ENCODE results near the gene ETAA1.

Gene ETAA1

DNA sequence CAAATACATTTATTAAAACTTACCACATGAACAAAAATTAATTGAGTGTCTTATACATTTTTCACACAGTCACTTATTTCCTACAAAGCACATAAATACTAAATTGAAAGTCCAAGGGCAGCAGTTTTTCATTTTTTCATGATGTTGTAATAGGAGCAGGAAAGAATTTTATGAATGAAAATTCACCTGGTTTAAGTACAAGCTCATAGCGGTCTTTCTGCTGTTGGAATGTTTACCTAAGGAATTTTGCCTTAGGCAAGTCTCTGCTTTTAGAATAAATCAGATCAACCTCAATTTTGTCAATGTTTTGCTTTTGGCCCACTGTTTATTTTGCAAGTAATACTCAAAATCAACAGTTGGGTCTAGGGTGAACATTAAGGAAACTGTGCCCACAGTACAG is 40.0 kb downstream of the ETAA1 start:
- DNase-seq (ENCODE audit: low spot score): no peak

DNA sequence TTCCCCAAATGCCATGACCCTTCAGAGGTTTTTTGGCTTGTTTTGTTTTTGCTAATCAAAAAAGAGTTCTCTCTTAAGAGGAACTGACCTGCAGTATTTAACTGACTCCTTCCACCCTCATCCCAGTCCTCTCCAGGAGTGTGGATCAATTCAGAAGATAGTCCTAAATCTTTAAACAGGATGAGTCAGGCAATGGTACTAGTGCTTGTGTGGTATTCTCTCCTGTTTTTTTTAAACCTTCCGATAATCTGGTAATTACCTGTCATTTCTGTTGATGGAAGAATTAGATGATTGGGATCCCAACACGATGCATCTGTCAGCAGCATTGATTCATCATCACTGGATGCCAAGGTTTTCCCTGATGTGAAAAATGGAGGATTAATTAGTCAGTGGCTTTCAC is 41.2 kb downstream of the ETAA1 start:
- DNase-seq (ENCODE audit: low spot score): no peak

DNA sequence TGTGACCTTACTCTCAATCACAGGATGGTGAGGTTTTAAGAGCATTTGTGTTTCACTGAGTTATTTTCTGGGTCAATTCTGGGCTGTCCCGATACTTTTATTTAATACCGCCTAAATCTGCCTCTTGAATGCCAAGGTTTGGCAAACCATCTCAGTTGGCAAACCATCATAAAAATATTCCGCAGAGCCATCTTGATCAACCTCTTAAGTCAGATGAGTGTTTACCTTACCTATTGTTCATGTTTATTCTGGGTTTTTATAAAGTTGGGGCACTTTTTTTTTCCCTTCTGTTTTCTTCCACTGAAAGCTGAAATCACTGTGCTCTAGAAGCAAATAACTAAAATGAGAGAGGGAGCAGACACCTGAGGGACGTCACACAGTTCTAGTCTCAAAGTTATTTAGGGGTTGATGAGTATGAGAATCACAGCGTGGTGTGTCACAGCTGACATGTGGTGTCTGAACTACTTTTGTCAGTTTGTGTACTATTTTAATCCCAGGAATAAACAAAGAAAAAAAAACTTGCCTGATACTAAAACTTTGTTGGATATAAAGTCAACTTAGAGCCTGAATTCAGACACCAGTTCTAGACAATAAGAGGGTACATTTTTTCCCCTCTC is 48.6 kb downstream of the ETAA1 start:
- no peak for DNase-seq (ENCODE audit: low spot score)

DNA sequence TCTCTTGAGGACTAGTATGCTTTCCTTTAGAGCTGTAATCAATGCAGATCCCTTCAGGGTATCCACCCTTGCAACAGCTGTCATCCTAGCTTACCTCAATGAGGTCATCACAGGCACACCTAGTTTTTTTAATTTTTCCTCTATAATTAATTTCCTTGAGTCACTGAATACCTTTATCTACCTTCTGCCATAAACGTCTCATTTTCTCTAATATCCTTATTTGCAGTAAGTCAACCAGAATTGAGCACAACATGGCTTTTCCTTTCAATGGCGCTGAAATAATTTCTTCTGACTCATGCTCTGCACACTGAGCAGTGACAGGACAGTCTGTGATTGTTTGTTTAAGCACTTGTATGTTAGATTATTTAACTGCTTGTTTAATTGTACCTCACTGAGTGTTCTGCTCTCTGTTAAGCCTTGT is 49.4 kb downstream of the ETAA1 start:
- DNase-seq (ENCODE audit: low spot score): no peak

DNA sequence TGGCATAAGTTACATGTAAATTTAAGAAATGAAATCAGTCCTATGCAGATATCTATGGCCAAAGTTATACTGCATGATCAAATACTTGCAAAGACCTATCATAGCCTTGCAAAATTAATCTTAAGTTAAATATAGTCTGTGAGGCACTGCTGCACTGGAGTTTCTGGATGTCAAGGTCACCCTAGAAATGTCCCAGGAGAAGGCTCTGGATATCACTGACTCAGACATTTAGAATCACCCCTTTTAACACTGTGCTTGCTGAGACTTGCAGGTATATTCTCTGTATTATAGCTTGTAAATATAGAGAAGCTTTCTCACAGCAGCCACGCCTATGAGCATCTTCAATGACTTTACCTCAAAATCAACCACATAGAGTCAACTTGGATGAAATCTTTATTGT is 51.5 kb downstream of the ETAA1 start:
- DNase-seq (ENCODE audit: low spot score): no peak

DNA sequence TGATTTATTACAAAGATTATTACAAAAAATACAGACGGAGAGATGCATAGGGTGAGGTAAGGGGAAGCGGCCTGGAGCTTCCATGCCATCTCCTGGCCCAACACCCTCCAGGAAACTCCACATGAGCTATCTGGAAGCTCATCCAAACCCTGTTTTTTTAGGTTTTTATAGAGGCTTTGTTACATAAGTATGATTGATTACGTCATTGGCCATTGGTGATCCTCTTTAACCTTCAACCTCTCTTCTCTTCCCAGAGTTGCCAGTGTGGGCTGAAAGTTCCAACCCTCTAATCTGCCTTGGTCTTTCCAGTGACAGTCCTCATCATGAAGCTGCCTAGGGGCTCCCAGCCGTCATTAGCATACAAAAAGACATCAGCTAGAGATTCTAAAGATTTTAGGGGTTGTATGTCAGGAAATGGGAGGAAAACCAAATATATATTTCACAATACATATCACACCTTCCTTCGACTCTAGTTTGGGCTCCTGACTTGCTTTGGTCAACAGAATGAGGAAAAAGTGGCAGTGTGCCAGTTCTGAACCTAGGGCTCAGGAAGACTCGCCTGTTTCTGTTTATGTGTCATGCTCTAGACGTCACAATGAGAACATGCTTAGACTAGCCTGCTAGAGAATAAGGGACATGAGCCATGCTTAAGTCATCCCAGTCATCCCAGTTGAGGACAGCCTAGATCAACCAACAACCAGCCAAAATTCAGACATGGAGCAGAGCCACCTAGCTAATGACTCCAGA is 54.1 kb downstream of the ETAA1 start:
- DNase-seq (ENCODE audit: low spot score): no peak

DNA sequence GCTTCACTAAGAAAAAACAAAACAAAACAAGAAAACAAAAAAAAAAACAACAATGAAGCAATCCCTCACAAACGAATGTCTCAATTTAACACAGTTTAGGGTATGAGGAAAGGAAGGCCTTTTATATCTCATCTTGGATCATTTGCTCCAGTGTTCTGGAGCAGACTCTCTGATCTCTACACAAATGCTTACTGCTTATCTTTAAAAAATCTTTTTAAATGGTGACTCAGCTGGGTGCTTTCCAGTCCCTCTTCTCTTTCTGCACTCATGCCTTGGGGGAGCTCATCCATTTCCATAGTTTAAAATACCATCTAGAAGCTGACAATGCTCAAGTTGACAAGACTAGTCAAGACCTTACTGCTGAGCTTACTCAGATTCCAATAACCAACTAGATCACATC is 56.2 kb downstream of the ETAA1 start:
- no peak for DNase-seq (ENCODE audit: low spot score)

DNA sequence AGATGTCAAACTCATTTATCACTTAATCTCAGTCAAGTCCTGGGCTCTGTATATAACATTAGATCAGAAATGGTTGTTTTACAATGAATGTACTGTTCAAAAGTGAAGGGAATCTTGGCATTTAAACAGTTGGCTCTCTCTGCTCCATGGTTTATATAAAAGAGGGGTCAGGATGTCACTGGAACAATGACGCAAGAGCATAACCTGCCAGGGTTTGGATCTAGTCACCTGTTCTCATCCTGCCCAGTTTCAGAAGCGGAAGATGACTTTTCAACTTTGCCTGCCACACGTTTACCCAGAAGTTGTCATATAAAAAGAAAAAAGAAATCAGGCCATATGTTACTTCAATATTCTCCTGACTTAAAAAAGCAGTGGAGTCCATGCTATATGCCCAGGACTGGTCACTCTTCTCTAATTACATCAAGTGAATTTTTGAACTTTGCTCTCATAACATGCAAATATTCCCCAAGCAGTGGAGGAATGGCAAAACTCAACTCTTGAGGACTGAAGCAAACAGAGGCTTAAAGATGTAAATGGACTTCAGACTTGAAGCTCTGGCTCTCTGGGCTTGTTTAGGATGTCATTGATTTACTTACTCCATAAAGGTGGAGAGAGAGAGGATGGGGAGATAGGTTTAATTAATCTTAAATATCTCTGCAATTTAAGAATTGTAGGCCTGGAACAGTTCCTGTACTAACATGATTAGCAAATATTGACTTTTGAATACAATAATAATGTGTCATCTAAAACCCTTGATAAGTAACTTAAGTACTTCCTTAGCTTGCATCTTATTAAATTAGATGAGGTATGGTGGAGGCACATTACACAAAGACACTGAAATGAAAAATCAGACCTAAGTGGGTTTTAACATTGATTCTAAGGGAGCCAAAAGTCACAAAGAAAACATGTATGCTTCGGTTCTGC is 58.3 kb downstream of the ETAA1 start:
- DNase-seq (ENCODE audit: low spot score): no peak

DNA sequence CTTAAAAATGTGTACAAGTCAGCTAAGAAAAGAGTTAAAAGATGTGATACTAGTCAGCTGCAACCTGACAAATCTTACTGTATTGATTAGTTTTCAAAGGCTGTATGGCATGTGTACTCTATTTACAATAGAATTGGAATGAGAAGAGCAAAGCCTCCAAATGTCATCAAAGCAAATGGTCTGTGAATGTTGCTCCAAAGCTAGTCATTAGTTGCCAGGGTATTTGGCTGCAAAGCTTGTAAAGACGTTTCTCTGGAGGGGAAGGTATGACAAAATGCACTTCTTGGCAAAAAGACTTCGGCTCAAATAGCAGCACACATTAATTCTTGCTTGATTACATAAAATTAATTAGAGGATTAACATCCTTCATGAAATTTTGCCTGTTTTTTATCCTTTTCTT is 59.3 kb downstream of the ETAA1 start:
- DNase-seq (ENCODE audit: low spot score): no peak

DNA sequence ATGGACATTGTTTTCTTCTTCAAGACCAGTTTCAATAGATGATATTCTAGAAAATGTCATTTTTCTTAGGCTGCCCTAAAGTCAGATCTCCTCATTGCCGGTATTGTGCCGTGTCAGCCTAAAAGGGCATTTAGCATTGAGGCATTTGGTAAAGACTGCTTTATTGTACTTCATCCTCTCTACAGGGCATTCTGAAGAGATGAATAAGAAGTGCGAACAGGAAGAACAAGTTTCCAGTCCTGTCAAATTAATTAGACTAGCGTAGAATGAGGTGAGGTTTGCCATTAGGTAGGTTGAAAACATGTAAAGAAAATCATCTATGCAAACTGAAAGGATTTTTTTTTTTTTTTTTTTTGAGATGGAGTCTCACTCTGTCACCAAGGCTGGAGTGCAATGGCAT is 60.6 kb downstream of the ETAA1 start:
- DNase-seq (ENCODE audit: low spot score): no peak

DNA sequence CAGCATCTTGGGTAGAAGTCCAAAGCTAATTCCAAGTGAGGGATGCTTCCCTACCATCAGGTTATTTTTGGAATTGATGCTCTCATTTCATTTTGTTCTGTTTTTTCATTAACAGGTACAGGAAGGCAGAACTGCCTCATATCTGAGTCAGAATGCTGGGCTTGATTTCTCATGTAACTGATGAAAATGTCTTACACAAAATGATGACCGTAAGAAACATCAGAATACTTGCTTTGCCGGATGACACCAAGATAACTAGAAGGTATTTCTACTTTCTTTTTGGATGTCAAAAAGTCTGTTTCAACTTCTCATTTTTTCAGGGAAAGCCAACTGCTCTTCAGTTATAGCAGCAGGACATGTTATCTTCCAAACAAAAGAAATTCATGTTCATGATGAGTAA is 62.6 kb downstream of the ETAA1 start:
- no peak for DNase-seq (ENCODE audit: low spot score)
